B cell (primary cell): Measurements from ENCODE around the gene ZXDA.
"Not testable (repeated sequence)": the region's sequence is repeated elsewhere in the genome, so short reads cannot be mapped to it uniquely, and the experiment has no call there.

Experiments
- EZH2 ChIP-seq: IDR thresholded peaks from 2 replicates; pipeline ENCODE4 v1.6.1; 2012; ENCODE audit warnings: borderline replicate concordance, low read depth, mild to moderate bottlenecking, moderate library complexity, low read length; ENCODE audit not compliant: insufficient read depth, poor library complexity, severe bottlenecking
- TF ChIP-seq, protein P1 (sequence below): fragments of 200-600 bp; IDR thresholded peaks from one replicate; pipeline ENCODE4 v1.8.0; 2022; ENCODE audit warnings: antibody characterized with exemption, mild to moderate bottlenecking

DNA sequence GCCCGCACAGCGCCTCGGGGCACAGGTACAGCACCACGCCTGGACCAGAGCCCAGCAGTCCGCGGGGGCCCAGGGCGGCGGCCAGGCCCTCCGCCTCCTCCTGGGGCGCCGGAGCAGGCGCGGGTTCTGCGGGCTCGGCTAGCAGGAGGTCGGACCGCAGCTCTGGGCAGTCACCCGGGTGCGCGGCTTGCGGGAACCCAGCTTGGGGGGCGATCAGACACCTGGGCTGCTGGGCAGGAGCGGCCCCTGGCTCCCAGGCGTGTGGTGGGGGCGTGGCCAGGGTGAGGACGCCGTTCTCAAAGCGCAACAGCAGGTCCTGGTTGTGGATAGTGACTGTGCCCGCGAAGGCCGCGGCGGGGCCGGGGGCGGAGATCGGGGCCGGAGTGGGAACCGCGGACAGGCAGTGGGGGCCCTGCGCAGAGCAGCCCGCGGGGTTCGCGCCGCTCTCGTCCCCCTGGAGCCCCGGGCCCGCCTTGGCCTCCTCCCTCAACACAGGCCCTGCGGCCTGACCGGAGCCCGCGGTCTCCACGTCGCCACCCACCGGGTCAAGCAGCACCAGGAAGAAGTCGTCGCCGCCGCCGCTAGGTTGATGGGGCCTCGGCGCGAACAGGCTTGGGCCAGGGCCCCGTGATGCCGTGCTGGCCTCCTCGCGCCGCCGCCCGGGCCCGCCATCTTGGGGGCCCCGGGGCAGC is 517 bp downstream of the ZXDA start:
- TF ChIP-seq, protein P1, sequence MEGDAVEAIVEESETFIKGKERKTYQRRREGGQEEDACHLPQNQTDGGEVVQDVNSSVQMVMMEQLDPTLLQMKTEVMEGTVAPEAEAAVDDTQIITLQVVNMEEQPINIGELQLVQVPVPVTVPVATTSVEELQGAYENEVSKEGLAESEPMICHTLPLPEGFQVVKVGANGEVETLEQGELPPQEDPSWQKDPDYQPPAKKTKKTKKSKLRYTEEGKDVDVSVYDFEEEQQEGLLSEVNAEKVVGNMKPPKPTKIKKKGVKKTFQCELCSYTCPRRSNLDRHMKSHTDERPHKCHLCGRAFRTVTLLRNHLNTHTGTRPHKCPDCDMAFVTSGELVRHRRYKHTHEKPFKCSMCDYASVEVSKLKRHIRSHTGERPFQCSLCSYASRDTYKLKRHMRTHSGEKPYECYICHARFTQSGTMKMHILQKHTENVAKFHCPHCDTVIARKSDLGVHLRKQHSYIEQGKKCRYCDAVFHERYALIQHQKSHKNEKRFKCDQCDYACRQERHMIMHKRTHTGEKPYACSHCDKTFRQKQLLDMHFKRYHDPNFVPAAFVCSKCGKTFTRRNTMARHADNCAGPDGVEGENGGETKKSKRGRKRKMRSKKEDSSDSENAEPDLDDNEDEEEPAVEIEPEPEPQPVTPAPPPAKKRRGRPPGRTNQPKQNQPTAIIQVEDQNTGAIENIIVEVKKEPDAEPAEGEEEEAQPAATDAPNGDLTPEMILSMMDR: not testable (repeated sequence)
- TF ChIP-seq EZH2: not testable (repeated sequence)
